PFSK-1 (cell line): ENCODE measurements around the gene OBSL1.

Source experiments
- FOXP2 ChIP-seq: optimal IDR thresholded peaks from 2 replicates; pipeline ENCODE3; 2011; ENCODE audit warnings: borderline replicate concordance, control low read depth, inconsistent platforms; ENCODE audit not compliant: insufficient read depth; ENCODE audit errors: extremely low read length, extremely low read depth
- POLR2AphosphoS5 ChIP-seq: IDR thresholded peaks from 2 replicates; pipeline ENCODE4 v1.6.1; 2012; ENCODE audit warnings: low read depth, mild to moderate bottlenecking, control low read depth, low read length, moderate library complexity
- REST ChIP-seq, 2 experiments: IDR thresholded peaks; 2 replicates each; pipeline versions ENCODE4 v1.6.1 to v1.8.0; 2011 to 2012; ENCODE audit warnings: low read depth in 2 of 2, low read length in 2 of 2, control low read depth in 1 of 2, inconsistent platforms in 1 of 2, mild to moderate bottlenecking in 1 of 2, moderate library complexity in 1 of 2; ENCODE audit not compliant: insufficient read depth in 1 of 2
- SIN3A ChIP-seq: IDR thresholded peaks from 2 replicates; pipeline ENCODE4 v1.6.1; 2012; ENCODE audit warnings: mild to moderate bottlenecking, low read length, moderate library complexity, borderline replicate concordance; ENCODE audit not compliant: insufficient read depth
- TAF1 ChIP-seq: IDR thresholded peaks from 2 replicates; pipeline ENCODE4 v1.6.1; 2012; ENCODE audit warnings: low read length, control low read depth, borderline replicate concordance; ENCODE audit not compliant: insufficient read depth

The OBSL1 gene

GRCh38 chr2:219592736-219593135 lies 21.4 kb upstream of the OBSL1 start:
- no peak for TF ChIP-seq POLR2AphosphoS5
- no peak for TF ChIP-seq TAF1
- no peak for TF ChIP-seq REST (IDR thresholded peaks at IDR 0.05; ENCODE audit: insufficient read depth in 1 of 2, low read depth in 2 of 2, low read length in 2 of 2)
- no peak for TF ChIP-seq SIN3A
- TF ChIP-seq FOXP2, result no peak

GRCh38 chr2:219591091-219591490 lies 19.8 kb upstream of the OBSL1 start:
- TF ChIP-seq POLR2AphosphoS5 (no peak), REST (IDR thresholded peaks at IDR 0.05; ENCODE audit: insufficient read depth in 1 of 2, low read depth in 2 of 2, low read length in 2 of 2) (no peak), SIN3A (no peak), FOXP2 (no peak), TAF1 (no peak)

- TF ChIP-seq SIN3A (no peak), REST (IDR thresholded peaks at IDR 0.05; ENCODE audit: insufficient read depth in 1 of 2, low read depth in 2 of 2, low read length in 2 of 2) (no peak), POLR2AphosphoS5 (no peak), TAF1 (no peak), FOXP2 (no peak)
Measured at GRCh38 chr2:219581346-219581745, 10.0 kb upstream of the OBSL1 start.

GRCh38 chr2:219578811-219579613 lies 7.7 kb upstream of the OBSL1 start:
- TF ChIP-seq TAF1 (no peak), POLR2AphosphoS5 (no peak), SIN3A (no peak), FOXP2 (no peak), REST (IDR thresholded peaks at IDR 0.05; ENCODE audit: insufficient read depth in 1 of 2, low read depth in 2 of 2, low read length in 2 of 2) (no peak)
